Stimulated activated CD4-positive, alpha-beta T cell treated with anti-CD3 and anti-CD28 coated beads, Interleukin-2, amount 100 ng/mL, for 4 hours (primary cell): ENCODE measurements around the gene FAM163B.

Source experiments
- DNase-seq: peaks from one replicate; pipeline ENCODE4 v3.0.0-alpha.2; 2020; ENCODE audit warnings: low read depth

Gene FAM163B

DNA sequence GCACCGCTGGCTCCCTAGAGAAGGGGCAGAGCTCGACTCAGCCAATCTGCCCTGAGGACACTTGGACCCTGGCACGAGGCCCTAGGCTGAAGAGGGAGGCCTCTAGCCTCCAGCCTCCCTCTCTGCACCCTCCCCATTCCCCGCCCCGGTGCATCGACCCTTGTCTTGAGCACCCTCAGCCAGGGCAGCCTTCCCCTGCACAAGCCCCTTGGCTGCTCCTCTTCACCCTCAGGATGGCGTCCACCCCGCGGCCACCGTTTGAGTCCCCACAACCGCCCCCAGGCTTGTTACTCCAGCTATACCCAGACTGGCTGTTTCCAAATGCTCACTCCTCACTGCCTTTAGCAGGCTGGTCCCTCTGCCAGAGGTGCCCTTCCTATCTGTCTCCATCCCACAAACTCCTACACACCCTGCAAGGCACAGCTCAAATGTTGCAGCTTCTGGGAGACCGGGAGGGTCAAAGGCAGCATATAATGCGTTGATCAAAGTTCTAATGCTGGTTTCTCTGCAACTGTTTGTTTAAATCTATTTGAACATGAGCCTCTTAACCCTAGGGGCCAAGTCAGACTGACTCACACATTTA is 6.5 kb upstream of the FAM163B start:
- DNase-seq, result no peak

DNA sequence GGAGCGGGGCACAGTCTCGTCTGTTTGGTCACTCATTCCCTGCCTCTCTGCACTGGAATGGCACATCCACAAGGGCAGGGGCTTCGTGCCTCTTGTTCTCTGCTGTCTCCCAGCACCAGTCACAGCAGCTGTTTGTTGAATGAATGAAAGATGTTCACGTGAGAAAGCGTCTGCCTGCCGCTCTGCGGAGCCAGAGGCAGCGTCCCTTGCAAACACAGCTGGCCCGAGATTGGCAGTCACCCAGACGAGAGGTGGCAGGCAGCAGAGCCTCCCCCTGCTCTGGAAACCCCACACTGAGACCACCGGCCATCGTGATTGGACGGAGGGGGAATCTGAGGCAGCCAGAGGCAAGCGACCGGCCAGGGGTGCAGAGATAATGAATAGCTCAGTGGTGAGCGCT is 6.0 kb upstream of the FAM163B start:
- no peak for DNase-seq

DNA sequence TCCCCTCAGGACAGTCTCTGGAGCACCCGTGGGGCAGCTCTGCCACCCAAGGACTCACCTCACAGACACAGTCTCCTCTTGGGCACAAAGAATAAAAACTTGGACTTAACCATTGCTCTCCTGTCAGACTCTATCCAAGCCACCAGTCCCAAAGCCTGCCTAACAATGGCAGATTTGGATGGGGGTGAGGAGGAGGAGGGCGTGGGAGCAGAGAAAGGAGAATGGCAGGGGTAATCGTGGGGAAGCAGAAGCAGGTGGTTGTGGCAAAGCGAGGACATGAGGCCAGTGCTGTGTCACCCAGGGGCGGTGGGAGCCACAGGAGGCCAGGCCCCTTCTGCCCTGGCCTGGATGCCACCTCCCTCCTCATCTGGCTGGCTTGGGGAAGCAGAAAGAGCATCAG is 5.5 kb upstream of the FAM163B start:
- DNase-seq, result no peak

DNA sequence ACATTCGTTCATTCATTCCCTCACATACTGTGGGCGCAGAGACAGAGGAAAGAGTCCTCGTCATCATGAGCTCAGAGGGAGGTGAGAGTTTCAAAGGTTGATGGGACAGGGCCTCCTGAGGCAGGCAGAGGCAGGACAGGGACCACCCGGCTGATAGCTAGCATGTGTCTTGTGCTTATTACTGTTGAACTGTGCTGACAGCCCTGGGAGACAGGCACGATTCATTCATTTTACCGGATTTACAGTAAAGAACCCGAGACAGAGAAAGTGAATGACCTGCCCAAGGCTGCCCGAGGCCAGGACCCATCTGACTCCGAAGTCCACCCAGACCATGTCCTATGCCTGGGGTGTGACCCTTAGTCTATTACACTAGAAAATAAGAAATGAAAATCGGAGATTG is 4.9 kb upstream of the FAM163B start:
- DNase-seq, result no peak

DNA sequence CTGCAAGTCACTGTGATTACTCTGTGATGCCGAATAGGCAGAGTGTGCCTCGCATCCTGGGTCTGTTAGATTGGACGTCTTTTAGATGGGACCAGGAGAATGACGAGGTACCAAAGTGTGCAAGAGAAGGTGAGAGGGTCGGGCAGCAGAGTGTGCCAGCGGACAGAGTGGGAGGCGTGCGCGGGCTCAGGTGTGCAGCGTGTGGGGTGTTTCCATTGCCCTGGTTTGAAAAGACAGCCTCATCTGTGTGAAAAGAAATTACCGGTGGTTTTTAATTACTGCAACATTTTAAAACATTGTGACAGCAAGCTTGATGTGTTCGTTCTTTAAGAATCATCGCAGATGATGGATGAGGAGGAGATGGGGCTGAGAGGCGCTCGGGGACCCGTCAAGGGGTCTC is 4.2 kb upstream of the FAM163B start:
- DNase-seq, result no peak

DNA sequence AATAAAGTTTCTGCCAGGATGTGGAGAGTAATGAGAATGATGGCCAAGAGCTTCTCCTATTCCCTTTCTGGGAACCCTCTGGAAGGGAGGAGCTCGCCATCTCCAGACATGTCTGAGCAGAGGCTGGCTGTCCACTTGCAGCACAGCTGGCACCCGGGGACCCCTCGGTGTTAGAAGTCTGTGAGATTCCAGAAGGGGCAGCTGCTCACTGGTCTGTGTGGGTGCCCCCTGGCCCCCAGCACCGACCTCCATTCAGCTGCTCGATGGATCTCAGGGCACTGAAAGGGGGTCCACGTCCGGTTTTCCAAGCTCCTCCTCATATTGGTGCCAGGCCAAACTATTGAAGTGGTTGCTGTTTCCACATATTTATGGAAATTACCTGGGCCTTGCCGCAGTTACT is 3.6 kb upstream of the FAM163B start:
- DNase-seq, result no peak

DNA sequence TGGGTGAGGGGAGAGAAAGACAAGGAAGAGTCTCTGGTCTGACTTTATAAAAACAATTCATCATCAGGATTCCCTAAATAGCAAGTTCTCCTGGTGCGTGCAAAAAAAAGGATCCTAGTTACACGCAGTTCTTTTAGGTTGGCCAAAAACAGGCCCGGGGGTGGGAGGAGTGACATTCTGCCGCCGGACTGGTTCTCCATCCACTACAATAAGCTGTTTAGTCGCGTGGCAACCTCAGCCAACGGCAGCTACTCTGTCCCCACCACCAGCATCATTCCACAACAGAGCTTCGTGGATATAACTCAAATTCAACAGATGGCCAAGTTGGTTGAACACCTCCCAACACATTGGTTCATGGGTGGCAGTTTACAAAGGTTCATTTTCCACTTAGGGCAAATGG is 2.9 kb upstream of the FAM163B start:
- DNase-seq, result no peak

DNA sequence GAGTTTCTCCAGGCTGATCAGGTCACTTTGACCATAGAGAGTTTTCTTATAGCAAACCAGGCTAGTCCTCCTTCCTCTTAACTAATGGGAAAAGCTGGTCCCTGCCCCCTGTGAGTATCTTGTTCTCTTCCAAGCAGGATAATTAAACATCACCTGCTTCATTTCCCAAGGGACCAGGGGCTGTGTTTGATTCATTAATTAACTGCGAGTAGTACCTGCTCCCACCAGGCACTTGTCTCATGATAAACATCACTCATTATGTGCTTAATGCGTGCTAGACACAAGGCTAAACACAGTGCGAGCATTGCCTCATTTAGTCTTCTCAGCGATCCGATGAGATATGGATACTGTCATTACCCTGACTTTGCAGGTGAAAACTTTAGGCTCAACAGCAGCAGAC is 1.7 kb upstream of the FAM163B start:
- DNase-seq, result no peak

DNA sequence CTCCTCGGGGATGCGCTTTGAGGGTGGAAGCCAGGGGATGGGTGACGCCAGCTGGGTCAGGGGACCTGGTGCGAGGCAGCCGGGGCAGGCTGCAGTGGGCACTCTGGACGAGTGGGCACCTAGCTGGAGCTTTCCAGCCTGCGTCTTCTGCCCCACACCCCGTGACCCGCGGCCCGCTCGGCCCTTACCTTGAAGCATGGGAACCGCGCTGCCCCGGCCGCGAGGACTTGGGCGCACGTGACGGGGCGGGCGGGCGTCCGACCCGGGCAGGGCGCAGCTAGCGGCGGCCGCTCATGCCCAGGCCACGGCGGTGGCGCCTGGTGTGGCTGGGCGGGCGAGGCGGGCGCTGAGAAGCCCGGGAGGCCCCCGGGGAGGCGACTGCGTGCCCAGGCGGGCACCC is 300 bp downstream of the FAM163B start:
- DNase-seq, result no peak

DNA sequence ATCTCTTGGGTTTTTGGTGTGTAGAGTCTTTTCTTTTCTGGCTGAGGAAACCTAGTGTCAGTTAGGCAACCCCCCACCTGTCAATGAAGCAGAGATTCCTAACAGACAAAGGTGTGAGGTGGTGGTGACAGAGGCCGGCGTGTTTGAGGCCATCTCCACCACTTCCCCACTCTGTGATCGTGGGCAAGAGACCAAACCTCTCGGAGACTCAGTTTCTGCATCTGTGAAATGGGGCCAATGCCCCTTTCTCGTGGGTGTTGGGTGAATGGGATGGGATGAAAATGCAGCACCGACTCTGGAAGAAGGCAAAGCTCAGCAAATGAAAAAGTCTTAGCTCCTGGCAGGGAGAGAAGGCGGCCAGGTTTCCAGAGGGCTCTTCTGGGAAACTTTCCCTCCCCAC is 807 bp downstream of the FAM163B start:
- DNase-seq, result no peak

DNA sequence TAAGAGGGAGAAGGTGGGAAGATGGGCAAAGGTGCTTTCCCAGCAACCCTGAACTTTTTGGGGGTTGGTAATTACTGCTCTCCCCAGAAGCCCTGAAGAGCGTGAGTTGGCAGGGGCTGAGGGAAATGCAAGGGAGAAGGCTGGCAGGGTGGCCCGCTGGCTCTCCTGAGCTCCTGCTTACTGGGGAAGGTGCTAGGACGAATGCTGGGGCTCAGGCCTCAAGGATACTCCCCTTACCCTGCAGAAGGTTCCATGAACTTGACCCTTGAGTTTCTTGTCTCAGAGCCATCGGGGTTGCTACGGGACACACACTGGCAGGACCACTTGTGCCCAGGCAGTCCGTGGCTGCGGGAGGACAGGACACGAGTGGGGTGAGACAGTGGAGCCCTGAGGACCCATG is 1.2 kb downstream of the FAM163B start:
- DNase-seq, result no peak

DNA sequence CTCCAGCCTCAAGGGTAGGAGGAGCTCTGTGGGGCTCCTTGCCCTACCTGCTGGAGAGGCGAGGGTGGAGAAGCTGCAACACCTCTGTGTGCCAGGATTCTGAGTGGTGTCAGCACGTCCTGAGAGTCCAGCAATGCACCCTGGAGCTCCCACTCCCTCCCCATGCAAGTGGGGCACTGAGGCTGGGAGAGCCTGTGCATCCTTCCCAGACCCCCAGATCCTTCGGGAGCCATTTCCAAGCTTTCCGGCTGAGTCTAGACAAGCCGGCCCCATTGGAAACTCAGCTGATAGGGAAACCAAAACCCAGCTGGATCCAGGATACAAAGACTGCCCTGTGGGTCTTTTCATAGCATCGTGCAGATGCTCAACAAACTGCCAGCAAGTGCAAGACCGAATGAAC is 1.8 kb downstream of the FAM163B start:
- DNase-seq, result no peak

DNA sequence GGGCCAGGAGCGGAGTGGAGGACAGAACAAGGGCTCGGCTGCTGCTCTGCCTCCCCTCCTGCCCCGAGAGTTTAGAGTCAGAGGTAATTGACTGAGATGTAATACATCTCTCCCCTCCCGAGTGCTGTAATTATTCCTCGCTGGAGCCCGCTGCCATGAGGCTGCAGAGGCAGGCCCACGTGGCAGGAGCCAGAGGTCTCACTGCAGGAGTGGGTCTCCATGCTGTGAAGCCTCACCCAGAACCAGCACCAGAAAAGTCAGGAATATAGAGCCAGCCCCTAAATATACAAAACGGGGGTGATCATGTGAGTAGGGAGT is 2.5 kb downstream of the FAM163B start:
- no peak for DNase-seq

DNA sequence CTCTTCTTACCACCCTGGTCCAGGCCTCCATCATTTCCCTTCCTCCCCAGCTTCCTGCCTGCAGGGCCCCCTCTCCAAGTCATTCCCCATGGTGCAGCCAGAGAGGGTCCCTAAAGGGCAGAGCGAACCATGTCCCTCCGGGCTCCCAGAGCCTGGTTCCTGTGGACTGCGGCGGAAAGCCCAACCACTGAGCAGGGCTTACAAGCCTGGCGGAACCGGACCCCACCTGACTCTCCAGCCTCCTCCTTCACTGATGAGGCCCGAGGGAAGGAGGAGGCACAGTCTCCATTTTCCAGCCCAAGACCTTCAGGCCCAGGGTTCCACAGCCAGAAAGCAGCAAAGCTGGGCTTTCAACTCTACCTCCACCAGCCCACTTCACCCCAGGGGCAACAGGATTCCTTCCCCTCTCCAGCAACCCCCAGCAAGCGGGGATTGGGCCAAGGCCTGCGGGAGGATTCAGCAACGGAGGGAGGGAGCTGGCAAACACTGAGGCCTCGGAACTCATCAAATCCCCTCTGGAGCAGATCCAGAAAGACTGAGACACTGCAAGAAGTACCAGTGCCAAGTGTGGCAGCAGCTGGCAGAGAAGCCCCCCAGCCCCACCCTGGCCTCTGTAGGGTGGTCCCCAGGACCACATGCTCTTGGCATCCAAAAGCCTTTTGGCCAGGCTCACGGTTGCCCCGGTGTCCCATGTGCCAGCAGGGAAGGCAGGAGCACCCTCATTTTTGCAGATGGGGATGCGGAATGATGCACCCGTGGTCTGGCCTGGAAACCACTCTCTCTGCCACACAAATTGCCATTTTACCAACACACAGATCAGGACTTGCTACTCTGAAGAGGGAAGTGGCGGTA is 3.1 kb downstream of the FAM163B start:
- no peak for DNase-seq

DNA sequence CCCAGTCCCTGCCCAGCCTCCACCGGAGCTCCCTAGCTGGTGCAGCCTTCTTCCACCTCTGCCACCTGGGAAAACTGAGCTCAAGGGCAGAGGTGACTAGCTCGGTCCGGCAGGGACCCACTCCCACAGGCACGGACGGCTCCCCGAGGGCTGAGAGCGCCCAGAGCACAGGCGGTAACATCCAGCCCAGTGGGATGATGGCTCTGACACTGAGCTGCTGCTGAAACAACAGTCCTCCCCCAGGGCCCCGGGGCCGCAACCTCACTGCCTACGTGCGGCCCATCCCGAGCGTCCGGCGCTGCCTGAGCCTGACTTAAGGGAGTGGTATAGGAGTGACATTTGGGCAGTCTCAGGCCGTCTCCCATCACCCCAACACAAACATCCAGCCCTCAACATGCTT is 3.7 kb downstream of the FAM163B start:
- no peak for DNase-seq

DNA sequence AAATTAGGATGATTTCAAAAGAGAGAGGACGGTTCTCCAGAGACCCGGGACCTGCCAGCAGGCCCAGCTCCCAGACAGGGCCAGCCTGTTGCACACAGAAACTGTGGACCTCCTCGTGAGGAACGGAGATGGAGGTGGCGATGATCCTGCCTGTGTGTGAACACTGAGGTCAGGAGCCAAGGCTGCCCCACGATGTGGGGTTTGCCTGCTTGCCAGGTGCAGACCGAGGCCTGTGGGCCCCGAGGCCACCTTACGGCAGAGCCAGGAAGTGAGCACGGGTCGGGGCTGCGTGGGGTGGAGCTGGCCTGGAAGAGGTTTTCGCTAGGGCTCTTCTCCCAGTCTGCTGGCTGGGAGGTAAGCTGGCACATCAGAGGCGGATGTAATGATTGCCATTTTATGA is 4.3 kb downstream of the FAM163B start:
- no peak for DNase-seq

DNA sequence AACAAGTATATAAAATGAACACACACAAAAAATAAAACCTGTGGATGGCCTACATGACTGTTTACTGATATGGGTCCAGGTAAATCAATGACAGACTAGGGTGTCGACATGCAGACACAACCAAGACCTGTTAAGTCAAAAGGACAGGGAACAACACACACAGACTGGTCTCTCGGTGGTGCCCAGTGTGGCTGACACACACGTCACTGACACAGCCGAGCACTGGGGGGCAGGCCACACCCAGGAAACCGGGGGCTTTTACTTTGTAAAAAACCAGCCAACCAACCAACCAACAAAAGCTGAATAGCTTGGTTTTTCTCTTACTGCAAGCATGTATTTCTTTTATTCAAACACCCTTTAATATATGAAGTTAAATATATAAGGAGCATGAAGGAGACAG is 5.0 kb downstream of the FAM163B start:
- peak; percentile 12 for DNase-seq

DNA sequence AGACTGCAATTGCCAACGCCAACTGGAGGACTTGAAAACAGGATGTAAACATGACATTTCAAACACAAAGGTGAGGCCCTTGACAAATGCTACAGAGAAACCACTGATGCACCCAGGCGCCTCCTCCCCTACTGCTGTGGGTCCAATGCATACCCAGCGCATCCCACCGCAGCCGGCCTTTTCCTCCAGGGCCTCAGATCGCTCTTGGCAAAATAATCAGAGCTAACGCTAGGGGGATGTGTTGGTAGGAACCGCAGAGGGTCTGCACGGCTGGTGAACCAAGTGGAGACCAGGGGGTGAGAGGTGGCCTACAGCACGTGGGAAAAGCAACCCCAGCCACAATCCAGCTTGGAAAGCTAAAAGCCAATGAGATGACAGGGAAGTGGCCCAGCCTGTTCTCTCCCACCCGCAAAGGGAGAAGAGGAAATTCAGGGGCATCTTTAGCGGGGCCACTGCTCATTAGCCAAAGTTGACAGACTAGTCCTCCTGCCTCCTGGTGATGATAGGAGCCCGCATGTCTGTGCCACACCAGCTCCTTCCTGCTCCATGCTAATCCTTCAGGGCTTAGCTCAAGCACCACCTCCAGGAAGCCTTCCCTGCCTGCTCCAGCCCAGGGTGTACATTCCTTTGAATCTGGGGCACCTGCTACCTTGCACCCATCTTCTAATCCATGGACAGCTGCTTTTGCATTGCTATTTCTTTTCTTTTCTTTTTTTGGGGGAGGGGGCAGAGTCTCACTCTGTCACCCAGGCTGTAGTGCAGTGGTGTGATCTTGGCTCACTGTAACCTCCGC is 5.9 kb downstream of the FAM163B start:
- DNase-seq, result no peak

DNA sequence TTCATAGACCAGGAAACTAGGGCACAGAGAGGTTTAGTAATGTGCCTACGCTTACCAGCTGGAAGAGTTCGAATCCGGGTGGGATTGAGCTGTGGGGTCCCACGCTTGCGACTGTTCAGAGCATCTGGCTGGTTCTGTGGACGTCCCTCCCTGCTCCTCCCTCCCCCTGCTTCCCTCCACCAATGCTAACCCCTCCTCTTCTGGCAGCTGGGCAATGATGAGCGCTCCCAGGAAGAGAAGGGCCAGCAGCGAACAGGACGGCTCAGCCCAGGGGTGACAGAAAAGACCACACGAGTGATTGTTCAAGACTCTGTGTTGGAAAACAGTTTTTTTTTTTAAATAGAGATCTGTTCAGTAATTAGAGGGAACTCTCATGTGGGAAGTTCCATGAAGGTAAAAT is 6.9 kb downstream of the FAM163B start:
- no peak for DNase-seq

DNA sequence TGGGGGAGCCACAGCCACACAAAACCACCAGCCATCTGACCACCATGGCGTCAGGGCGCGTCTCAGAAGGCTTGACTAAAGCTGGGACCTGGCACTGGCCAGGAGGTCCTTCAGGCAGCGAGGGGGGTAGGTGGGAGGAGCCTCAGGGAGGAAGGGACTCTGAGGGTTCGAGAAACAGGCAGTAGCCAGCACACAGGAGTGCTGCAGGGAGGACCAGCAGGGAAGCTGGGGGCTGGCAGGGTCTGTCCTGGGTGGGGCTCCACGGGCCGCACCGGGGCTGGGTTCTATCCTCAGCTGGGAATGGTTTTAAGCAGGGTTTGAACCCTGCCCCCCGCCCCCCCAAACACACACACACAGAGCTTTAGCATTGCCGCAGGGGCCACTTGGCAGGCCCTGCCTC is 7.4 kb downstream of the FAM163B start:
- DNase-seq, result no peak

DNA sequence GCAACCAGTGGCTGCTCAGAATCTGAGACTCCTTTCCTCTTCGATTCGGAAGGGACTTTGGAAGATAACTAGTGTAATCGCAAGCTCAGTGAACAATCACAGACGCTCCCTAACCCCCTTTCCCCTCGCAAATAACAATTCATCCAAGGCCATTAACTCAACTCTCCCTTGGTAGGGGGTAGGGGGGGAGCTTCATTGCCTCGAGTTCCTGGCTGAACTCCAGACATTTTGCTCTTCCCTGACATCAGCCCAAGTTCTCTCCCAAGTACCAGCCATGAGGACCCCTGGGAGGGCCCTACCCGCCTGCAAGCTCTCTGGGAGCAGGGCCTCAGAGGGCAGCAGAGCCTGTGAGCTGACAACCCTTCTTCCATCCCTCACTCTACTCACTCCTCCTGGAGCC is 8.4 kb downstream of the FAM163B start:
- no peak for DNase-seq

DNA sequence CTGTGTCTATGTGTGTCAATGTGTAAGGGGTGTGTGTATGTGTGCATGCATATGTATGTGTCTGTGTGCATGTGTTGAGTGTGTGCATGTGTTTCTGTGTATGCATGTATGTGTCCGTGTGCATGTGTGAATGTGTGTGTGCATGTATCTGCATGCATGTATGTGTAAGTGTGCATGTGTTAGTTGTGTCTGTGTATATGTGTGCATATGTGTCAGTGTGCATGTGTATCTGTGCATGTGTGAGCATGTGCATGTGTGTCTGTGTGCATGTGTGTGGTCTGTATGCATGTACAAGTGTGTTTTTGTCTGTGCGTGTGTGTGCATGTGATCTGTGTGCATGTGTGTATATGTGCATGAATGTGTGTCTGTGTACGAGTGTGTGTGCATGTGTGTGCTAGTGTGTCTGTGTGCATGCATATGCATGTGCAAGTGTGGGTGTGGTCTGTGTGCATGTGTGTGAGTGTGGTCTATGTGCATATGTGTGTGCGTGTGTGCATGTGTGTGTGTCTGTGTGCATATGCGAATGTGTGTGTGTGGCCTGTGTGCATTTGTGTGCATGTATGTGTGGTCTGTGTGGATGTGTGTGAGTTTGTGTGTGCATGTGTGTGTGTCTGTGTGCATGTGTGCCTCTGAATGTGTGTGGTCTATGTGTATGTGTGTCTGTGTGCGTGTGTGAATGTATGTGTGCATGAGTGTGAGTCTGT is 9.6 kb downstream of the FAM163B start:
- DNase-seq, result no peak

DNA sequence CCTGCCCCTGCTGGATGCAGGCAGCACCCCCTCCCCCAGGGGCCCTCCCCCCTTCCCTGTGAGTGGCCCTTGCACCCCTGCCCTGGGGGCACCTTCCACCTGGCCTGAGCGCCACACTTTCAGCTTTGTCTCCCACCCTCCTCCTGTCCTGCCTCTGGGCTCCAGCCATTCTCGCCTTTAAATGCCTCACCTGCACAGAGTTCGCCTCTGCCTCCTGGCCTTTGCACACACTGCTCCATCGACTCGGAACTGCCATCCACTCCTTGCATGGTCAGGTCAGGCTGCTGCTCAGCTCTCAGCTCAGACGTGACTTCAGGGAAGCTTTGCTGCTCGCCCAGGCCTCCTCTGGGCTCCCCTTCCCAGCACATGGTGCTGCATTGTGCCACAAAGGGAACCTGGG is 10.2 kb downstream of the FAM163B start:
- DNase-seq, result no peak
